ENCODE results near the gene ANKRD60. TPM values are rescaled to one million over a fixed set of nuclear protein-coding genes. Genes with fewer than 3 reads are reported as not detected.
A peak's percentile ranks its signal among the peaks of the same experiment; 100 is the strongest.

Gene ANKRD60
- total RNA-seq, 2 donors from 2014 or later, result 0.80 TPM; not detected in 1

DNA sequence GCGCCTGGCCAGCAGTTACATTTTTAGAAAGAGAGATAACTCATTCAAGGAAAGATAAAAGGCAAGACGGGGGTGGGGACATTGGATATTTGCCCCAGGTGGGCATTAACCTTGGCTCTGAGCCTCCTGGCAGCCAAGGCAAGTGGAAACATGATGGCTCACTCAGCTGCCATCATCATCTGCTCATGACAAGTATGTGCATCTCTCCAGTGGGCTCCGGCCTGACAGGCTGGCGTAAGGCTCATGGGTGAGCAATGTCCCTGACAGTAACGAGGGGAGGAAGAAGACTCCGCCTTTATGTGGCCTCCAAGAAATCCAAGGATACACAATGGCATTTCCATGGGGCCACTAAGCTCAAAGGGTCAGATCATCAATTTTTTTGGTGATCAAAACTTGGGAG, 13.3 kb downstream of the ANKRD60 start:
- 92% methylated on average over 6 of the region's 6 CpGs for WGBS
- TF ChIP-seq POLR2AphosphoS5 (IDR thresholded peaks at IDR 0.05) (no peak), POLR2A (IDR thresholded peaks at IDR 0.05) (no peak)
- TF ChIP-seq, protein P1, sequence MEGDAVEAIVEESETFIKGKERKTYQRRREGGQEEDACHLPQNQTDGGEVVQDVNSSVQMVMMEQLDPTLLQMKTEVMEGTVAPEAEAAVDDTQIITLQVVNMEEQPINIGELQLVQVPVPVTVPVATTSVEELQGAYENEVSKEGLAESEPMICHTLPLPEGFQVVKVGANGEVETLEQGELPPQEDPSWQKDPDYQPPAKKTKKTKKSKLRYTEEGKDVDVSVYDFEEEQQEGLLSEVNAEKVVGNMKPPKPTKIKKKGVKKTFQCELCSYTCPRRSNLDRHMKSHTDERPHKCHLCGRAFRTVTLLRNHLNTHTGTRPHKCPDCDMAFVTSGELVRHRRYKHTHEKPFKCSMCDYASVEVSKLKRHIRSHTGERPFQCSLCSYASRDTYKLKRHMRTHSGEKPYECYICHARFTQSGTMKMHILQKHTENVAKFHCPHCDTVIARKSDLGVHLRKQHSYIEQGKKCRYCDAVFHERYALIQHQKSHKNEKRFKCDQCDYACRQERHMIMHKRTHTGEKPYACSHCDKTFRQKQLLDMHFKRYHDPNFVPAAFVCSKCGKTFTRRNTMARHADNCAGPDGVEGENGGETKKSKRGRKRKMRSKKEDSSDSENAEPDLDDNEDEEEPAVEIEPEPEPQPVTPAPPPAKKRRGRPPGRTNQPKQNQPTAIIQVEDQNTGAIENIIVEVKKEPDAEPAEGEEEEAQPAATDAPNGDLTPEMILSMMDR (IDR thresholded peaks at IDR 0.05), result no peak
- Histone ChIP-seq H3K9me3 (no peaks in the 10 kb centered on the region), H3K4me3 (no peak overlapping the region), H3K27ac (no peak overlapping the region), H3K4me1 (replicated peaks) (no peaks in the 10 kb centered on the region), H3K36me3 (no peaks in the 10 kb centered on the region), H3K27me3 (replicated peaks; ENCODE audit: insufficient read depth) (peaks cover 3% of the 10 kb centered on the region)
- intact Hi-C loops (cut with DNase I), result no loop called here
- no peak for DNase-seq (ENCODE audit: low spot score)

DNA sequence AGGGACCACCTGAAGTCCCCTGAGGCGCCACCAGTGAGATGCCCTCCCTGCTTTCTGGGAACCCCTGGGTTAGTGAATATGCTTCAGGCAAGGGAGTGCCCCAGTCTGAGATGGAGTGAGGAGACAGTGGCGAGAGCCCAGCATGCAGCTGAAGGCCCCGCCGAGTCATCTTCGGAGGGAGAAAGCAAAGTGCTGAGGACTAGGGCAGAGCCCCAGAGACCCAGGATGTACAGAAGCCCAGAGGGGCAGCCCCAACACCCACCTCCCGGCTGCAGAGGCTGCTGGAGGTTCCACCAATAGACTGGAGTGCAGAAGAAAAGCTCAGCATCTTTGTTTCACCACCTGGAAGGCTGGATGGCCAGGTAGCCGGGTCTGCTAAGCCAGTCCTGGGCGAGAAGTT, 14.1 kb downstream of the ANKRD60 start:
- Histone ChIP-seq H3K9me3 (no peaks in the 10 kb centered on the region), H3K27me3 (replicated peaks; ENCODE audit: insufficient read depth) (peaks cover 3% of the 10 kb centered on the region), H3K4me3 (no peak overlapping the region), H3K27ac (no peak overlapping the region), H3K4me1 (replicated peaks) (no peaks in the 10 kb centered on the region), H3K36me3 (no peaks in the 10 kb centered on the region)
- intact Hi-C loops (cut with DNase I), result no loop called here
- TF ChIP-seq POLR2A (IDR thresholded peaks at IDR 0.05), result no peak
- TF ChIP-seq, protein P1 (IDR thresholded peaks at IDR 0.05), result no peak
- no peak for TF ChIP-seq POLR2AphosphoS5 (IDR thresholded peaks at IDR 0.05)
- no peak for DNase-seq (ENCODE audit: low spot score)
- 91% methylated on average over 8 of the region's 8 CpGs for WGBS

DNA sequence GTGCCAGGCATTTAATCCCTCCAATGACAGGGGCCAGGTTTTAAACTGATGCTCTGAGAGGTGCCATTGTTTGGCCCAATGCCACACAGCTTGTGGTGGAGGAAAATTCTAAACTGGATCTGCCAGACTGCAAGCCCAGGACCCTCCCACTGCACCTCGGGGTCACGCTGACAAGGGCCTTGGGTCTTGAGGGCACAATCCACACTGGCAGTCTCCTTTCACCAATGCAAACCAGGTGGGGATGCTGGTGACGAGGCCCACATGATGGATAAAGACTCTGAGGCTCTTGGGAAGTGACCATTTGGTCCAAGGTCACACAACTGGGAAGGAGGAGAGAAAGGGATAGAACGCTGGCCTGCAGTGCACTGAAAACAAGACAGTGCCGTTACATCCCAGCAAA, 14.7 kb downstream of the ANKRD60 start:
- Histone ChIP-seq H3K27ac (no peak overlapping the region), H3K36me3 (no peaks in the 10 kb centered on the region), H3K27me3 (replicated peaks; ENCODE audit: insufficient read depth) (peaks cover under 1% of the 10 kb centered on the region), H3K4me1 (replicated peaks) (no peaks in the 10 kb centered on the region), H3K9me3 (no peaks in the 10 kb centered on the region), H3K4me3 (no peak overlapping the region)
- no peak for DNase-seq (ENCODE audit: low spot score)
- 76% methylated on average over 5 of the region's 5 CpGs for WGBS
- intact Hi-C loops (cut with DNase I), result no loop called here
- TF ChIP-seq, protein P1 (IDR thresholded peaks at IDR 0.05), result no peak
- no peak for TF ChIP-seq POLR2AphosphoS5 (IDR thresholded peaks at IDR 0.05)
- no peak for TF ChIP-seq POLR2A (IDR thresholded peaks at IDR 0.05)

DNA sequence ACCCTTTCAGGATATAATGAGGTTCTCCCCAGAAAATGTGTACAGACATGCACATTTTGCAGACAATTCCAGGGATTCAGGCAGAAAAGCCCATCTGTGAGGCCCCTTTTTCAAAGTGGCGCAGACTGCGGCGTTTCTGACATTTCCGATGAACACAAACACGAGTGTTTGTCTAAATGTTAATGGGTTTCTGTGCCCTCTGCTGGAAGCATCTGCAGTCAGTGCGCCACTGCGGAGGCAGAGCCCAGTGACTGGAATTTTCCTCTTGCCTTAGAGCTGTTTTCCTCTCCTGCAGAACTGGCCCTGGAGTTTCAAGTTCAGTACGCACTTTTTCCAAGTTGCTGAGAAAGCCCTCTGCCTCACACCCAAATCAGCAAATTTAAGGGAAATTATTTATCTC, 15.3 kb downstream of the ANKRD60 start:
- Histone ChIP-seq H3K4me1 (replicated peaks) (no peaks in the 10 kb centered on the region), H3K27ac (no peak overlapping the region), H3K4me3 (no peak overlapping the region), H3K27me3 (replicated peaks; ENCODE audit: insufficient read depth) (no peaks in the 10 kb centered on the region), H3K36me3 (no peaks in the 10 kb centered on the region), H3K9me3 (no peaks in the 10 kb centered on the region)
- DNase-seq (ENCODE audit: low spot score), result no peak
- WGBS, result 35% methylated on average over 8 of the region's 8 CpGs
- intact Hi-C loops (cut with DNase I), result no loop called here
- TF ChIP-seq POLR2AphosphoS5 (IDR thresholded peaks at IDR 0.05) (peak; percentile 7), POLR2A (IDR thresholded peaks at IDR 0.05) (no peak)
- TF ChIP-seq, protein P1 (IDR thresholded peaks at IDR 0.05), result no peak

DNA sequence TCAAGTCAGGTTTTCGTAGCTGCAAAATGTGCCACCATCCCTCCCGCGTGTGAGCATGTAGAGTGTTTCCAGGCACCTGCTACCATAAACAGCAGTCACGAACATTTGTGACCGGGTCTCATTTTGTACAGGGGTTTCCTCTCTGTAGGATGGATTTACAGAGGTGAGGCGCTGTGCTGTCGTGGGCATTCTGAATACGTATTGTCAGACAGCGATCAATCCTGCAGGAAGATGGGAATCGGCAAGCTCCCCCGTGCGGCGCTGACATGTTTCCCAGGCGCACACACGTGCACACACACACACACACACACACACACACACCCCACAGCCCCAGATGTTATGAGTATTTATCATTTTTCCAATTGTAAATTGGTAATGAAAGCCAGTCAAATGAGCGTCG, 15.8 kb downstream of the ANKRD60 start:
- intact Hi-C loops (cut with DNase I), result no loop called here
- H3K27me3 ChIP-seq (replicated peaks; ENCODE audit: insufficient read depth), result no peaks in the 10 kb centered on the region

More for the DNA sequence above, 15.8 kb downstream of the ANKRD60 start:
- no peak for DNase-seq (ENCODE audit: low spot score)
- 73% methylated on average over 17 of the region's 17 CpGs for WGBS
- no peaks in the 10 kb centered on the region for H3K36me3 ChIP-seq
- no peak overlapping the region for H3K27ac ChIP-seq
- no peaks in the 10 kb centered on the region for H3K4me1 ChIP-seq (replicated peaks)
- H3K9me3 ChIP-seq, result no peaks in the 10 kb centered on the region
- H3K4me3 ChIP-seq, result no peak overlapping the region
- TF ChIP-seq POLR2AphosphoS5 (IDR thresholded peaks at IDR 0.05), result no peak
- TF ChIP-seq POLR2A (IDR thresholded peaks at IDR 0.05), result no peak
- TF ChIP-seq, protein P1 (IDR thresholded peaks at IDR 0.05), result no peak
